GM13976 (cell line): Measurements from ENCODE around the gene WDR4.
"Not testable (repeated sequence)": the region's sequence is repeated elsewhere in the genome, so short reads cannot be mapped to it uniquely, and the experiment has no call there.

ENCODE experiments used
- DNase-seq: peaks from one replicate; pipeline ENCODE4 v3.0.0; 2012; ENCODE audit warnings: low spot score
- CTCF ChIP-seq: IDR thresholded peaks from 2 replicates; pipeline ENCODE4 v1.5.1; 2012; ENCODE audit warnings: borderline replicate concordance, mild to moderate bottlenecking; ENCODE audit not compliant: insufficient read depth; ENCODE audit errors: extremely low read depth, missing control alignments, control extremely low read depth
- in situ Hi-C: fragments of 300-500 bp; cut with MboI; formaldehyde crosslinking; loops from one replicate; pipeline ENCODE4 v1.12.0; 2022; ENCODE audit warnings: low sequenced_read_pairs, mixed read lengths, inconsistent platforms; ENCODE audit not compliant: unreplicated experiment

The WDR4 gene

GRCh38 chr21:42845296-42845965 is 33.9 kb downstream of the WDR4 start:
- no peak for TF ChIP-seq CTCF
- in situ Hi-C loops, result no loop called here
- no peak for DNase-seq

GRCh38 chr21:42844411-42845113 is 34.8 kb downstream of the WDR4 start:
- in situ Hi-C loops, result no loop called here
- no peak for TF ChIP-seq CTCF
- no peak for DNase-seq

- in situ Hi-C loops, result no loop called here
- no peak for TF ChIP-seq CTCF
- no peak for DNase-seq
Measured at GRCh38 chr21:42843056-42843455, 36.3 kb downstream of the WDR4 start.

GRCh38 chr21:42841916-42842655 is 37.3 kb downstream of the WDR4 start:
- in situ Hi-C loops, result not testable (repeated sequence)

GRCh38 chr21:42841156-42841915 is 38.0 kb downstream of the WDR4 start:
- in situ Hi-C loops, result no loop called here
- no peak for DNase-seq
- no peak for TF ChIP-seq CTCF

More at GRCh38 chr21:42841916-42842655, 37.3 kb downstream of the WDR4 start:
- DNase-seq, result not testable (repeated sequence)

- in situ Hi-C loops, result no loop called here
- TF ChIP-seq CTCF, result no peak
- no peak for DNase-seq
Measured at GRCh38 chr21:42840411-42841155, 38.8 kb downstream of the WDR4 start.
